ENCODE measurements around the gene GAL3ST3.

GRCh38 chr11:66072518-66072917, 23.6 kb upstream of the GAL3ST3 start:
- TF ChIP-seq, protein P1, sequence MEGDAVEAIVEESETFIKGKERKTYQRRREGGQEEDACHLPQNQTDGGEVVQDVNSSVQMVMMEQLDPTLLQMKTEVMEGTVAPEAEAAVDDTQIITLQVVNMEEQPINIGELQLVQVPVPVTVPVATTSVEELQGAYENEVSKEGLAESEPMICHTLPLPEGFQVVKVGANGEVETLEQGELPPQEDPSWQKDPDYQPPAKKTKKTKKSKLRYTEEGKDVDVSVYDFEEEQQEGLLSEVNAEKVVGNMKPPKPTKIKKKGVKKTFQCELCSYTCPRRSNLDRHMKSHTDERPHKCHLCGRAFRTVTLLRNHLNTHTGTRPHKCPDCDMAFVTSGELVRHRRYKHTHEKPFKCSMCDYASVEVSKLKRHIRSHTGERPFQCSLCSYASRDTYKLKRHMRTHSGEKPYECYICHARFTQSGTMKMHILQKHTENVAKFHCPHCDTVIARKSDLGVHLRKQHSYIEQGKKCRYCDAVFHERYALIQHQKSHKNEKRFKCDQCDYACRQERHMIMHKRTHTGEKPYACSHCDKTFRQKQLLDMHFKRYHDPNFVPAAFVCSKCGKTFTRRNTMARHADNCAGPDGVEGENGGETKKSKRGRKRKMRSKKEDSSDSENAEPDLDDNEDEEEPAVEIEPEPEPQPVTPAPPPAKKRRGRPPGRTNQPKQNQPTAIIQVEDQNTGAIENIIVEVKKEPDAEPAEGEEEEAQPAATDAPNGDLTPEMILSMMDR (IDR thresholded peaks at IDR 0.05), result no peak
- TF ChIP-seq POLR2A (IDR thresholded peaks at IDR 0.05), result no peak

All from uterus (tissue), 2 donors.